Astrocyte of the cerebellum (primary cell): ENCODE results near the gene RAC3.

ENCODE experiments used
- DNase-seq: peaks from one replicate; pipeline ENCODE4 v3.0.0-alpha.2; 2011; ENCODE audit warnings: low read depth
- H3K4me3 ChIP-seq: 2 replicates; pipeline ENCODE4 v1.5.1; 2011; ENCODE audit warnings: mild to moderate bottlenecking, low read depth, low read length, moderate library complexity
- in situ Hi-C: cut with HindIII; loops from 2 replicates; pipeline ENCODE4 v1.10.0; 2017; ENCODE audit warnings: low sequenced_read_pairs
- TF ChIP-seq, protein P1 (sequence below): IDR thresholded peaks from 2 replicates; pipeline ENCODE4 v1.5.1; 2012; ENCODE audit warnings: low read length, low read depth, moderate library complexity, mild to moderate bottlenecking; ENCODE audit errors: missing control alignments

The RAC3 gene

GRCh38 chr17:82013772-82014321 is 17.6 kb upstream of the RAC3 start:
- no peak overlapping the region for H3K4me3 ChIP-seq
- in situ Hi-C loops = no loop called here
- TF ChIP-seq, protein P1, sequence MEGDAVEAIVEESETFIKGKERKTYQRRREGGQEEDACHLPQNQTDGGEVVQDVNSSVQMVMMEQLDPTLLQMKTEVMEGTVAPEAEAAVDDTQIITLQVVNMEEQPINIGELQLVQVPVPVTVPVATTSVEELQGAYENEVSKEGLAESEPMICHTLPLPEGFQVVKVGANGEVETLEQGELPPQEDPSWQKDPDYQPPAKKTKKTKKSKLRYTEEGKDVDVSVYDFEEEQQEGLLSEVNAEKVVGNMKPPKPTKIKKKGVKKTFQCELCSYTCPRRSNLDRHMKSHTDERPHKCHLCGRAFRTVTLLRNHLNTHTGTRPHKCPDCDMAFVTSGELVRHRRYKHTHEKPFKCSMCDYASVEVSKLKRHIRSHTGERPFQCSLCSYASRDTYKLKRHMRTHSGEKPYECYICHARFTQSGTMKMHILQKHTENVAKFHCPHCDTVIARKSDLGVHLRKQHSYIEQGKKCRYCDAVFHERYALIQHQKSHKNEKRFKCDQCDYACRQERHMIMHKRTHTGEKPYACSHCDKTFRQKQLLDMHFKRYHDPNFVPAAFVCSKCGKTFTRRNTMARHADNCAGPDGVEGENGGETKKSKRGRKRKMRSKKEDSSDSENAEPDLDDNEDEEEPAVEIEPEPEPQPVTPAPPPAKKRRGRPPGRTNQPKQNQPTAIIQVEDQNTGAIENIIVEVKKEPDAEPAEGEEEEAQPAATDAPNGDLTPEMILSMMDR = no peak
- DNase-seq = no peak

- no peak overlapping the region for H3K4me3 ChIP-seq
- in situ Hi-C loops = no loop called here
- TF ChIP-seq, protein P1 = no peak
- no peak for DNase-seq
Observed at GRCh38 chr17:82014432-82014831, 17.0 kb upstream of the RAC3 start.

DNA sequence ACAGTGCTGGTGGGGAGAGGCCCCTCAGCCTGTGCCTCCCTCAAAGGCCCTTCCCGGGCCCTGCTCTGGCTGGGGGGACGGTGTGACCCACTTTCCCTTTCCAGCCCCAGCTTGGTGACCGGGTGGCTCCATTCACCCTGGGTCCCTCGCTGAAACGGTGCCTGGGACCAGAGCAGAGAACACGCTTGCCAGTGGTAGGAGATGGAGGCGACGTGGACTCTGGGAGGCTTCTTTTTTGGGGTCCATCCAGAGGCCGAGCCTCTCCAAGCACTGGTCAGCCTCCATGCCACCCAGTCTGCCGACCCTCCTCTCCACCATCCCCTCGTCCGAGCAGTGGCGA is 16.5 kb upstream of the RAC3 start:
- H3K4me3 ChIP-seq = no peak overlapping the region
- TF ChIP-seq, protein P1 = no peak
- no peak for DNase-seq
- in situ Hi-C loops = no loop called here

- TF ChIP-seq, protein P1 = no peak
- no peak overlapping the region for H3K4me3 ChIP-seq
- in situ Hi-C loops = no loop called here
Observed at GRCh38 chr17:82015311-82015971, 16.0 kb upstream of the RAC3 start.

GRCh38 chr17:82016061-82016874 is 15.2 kb upstream of the RAC3 start:
- TF ChIP-seq, protein P1 = no peak
- no peak for DNase-seq
- no peak overlapping the region for H3K4me3 ChIP-seq
- in situ Hi-C loops = no loop called here

More at GRCh38 chr17:82015311-82015971, 16.0 kb upstream of the RAC3 start:
- DNase-seq = no peak

- no peak for DNase-seq
- in situ Hi-C loops = no loop called here
- TF ChIP-seq, protein P1 = no peak
- H3K4me3 ChIP-seq = no peak overlapping the region
Observed at GRCh38 chr17:82016875-82017459, 14.5 kb upstream of the RAC3 start.
